Measurements from ENCODE around the gene PAK3. TPM values are rescaled to one million over a fixed set of nuclear protein-coding genes. Genes with fewer than 3 reads are reported as not detected.

The PAK3 gene
- total RNA-seq, 1 donor from 2014 or later, result 12.3 TPM

DNA sequence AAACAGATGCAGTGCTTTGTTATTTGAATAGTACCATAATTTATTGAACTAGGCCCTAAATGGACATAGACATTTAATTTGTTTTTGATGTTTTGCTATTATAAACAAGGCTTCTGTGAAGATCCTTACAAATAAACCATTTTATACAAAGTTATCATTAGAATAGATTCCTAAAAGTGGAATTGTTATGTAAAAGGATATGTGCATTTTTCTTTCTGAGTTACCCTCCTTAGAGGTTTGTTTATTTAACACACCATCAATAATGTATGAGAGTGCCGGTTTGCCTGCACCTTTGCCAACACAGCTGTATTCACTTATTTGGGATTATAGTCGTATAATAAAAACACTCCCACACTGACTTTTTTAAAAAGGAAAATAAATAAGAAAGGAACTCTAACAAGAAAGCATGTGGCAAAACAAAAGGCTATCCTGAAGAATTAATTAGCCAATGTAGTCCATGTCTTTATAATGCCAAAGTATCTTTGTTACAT, 84.8 kb downstream of the PAK3 start:
- no peak for DNase-seq (ENCODE audit: low read depth, low spot score)
- Mint-ChIP-seq H3K4me1 (peaks cover 14% of the 10 kb centered on the region), H3K27ac (ENCODE audit: unreplicated experiment) (no peak overlapping the region), H3K36me3 (ENCODE audit: low read depth) (peaks cover 4% of the 10 kb centered on the region), H3K27me3 (ENCODE audit: low read depth) (no peaks in the 10 kb centered on the region), H3K9me3 (peaks cover 3% of the 10 kb centered on the region), H3K4me3 (no peak overlapping the region)
- TF ChIP-seq, protein P1, sequence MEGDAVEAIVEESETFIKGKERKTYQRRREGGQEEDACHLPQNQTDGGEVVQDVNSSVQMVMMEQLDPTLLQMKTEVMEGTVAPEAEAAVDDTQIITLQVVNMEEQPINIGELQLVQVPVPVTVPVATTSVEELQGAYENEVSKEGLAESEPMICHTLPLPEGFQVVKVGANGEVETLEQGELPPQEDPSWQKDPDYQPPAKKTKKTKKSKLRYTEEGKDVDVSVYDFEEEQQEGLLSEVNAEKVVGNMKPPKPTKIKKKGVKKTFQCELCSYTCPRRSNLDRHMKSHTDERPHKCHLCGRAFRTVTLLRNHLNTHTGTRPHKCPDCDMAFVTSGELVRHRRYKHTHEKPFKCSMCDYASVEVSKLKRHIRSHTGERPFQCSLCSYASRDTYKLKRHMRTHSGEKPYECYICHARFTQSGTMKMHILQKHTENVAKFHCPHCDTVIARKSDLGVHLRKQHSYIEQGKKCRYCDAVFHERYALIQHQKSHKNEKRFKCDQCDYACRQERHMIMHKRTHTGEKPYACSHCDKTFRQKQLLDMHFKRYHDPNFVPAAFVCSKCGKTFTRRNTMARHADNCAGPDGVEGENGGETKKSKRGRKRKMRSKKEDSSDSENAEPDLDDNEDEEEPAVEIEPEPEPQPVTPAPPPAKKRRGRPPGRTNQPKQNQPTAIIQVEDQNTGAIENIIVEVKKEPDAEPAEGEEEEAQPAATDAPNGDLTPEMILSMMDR (conservative IDR thresholded peaks at IDR 0.05), result no peak

DNA sequence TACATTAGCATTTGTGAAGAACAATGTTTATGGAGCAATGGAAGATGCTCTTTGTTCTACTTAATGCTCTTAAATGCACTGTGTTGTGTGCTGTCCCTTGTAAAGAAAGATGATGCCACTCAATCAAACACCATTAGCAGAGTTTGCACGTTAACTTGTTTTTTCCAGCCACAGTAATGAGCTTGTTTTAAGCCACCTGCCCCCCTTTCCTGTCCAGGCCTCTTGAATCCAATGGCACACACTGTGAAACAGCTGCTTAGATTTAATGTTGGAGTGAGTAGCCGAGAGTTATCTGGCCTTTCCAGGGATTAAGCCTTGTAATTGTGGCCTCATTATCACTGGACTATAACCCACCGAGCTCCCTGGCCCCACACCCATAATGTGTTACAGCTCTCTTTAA, 86.0 kb downstream of the PAK3 start:
- no peak overlapping the region for H3K4me3 Mint-ChIP-seq
- no peak for DNase-seq (ENCODE audit: low read depth, low spot score)
- H3K27ac Mint-ChIP-seq (ENCODE audit: unreplicated experiment), result no peak overlapping the region

DNA sequence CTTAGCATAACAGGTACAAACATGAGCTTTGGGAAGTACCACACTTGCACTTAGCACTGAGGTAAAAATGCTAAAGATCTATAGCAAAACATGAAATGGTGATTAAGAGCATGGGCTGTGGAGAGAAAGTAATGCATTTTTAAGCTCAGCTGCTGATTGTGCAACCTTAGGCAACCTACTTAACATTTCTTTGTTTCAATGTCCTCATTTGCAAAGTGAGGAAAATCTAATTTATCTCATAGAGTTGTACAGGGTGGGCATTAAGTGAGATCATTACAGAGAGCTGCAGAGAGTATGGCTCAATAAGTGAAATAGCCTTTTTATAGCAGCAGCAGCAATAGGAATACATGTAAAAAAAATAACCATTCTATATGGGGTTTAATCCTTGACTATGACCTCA, 87.0 kb downstream of the PAK3 start:
- Mint-ChIP-seq H3K9me3 (peaks cover 3% of the 10 kb centered on the region), H3K27ac (ENCODE audit: unreplicated experiment) (no peak overlapping the region), H3K36me3 (ENCODE audit: low read depth) (peaks cover 4% of the 10 kb centered on the region), H3K4me3 (no peak overlapping the region), H3K27me3 (ENCODE audit: low read depth) (no peaks in the 10 kb centered on the region), H3K4me1 (peaks cover 14% of the 10 kb centered on the region)
- DNase-seq (ENCODE audit: low read depth, low spot score), result no peak
- TF ChIP-seq, protein P1 (conservative IDR thresholded peaks at IDR 0.05), result no peak

More for the DNA sequence above, 86.0 kb downstream of the PAK3 start:
- H3K27me3 Mint-ChIP-seq (ENCODE audit: low read depth), result no peaks in the 10 kb centered on the region
- peaks cover 4% of the 10 kb centered on the region for H3K36me3 Mint-ChIP-seq (ENCODE audit: low read depth)
- TF ChIP-seq, protein P1 (conservative IDR thresholded peaks at IDR 0.05), result no peak
- peaks cover 14% of the 10 kb centered on the region for H3K4me1 Mint-ChIP-seq
- peaks cover 3% of the 10 kb centered on the region for H3K9me3 Mint-ChIP-seq

DNA sequence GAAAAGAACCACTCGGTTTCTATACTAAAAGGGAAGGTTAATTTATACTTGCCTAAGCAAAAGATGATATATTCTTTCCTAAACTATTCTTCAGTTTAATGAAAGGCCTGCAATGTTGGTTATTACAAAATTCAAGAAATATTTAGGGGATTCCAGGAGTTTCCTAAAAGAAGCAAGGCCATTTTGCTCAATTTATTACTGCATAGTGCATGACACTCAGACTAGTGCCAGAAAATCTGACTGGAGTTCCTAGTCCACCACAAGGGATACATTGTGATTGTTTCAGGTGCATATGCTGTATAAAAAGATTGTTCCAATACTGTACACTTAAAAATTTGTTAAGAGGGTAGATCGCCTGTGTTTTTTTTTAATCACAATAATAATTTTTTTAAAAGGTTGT, 95.6 kb downstream of the PAK3 start:
- Mint-ChIP-seq H3K27me3 (ENCODE audit: low read depth) (no peaks in the 10 kb centered on the region), H3K36me3 (ENCODE audit: low read depth) (no peaks in the 10 kb centered on the region), H3K4me3 (no peak overlapping the region), H3K9me3 (no peaks in the 10 kb centered on the region), H3K4me1 (no peaks in the 10 kb centered on the region), H3K27ac (ENCODE audit: unreplicated experiment) (no peak overlapping the region)
- no peak for DNase-seq (ENCODE audit: low read depth, low spot score)
- TF ChIP-seq, protein P1 (conservative IDR thresholded peaks at IDR 0.05), result no peak

DNA sequence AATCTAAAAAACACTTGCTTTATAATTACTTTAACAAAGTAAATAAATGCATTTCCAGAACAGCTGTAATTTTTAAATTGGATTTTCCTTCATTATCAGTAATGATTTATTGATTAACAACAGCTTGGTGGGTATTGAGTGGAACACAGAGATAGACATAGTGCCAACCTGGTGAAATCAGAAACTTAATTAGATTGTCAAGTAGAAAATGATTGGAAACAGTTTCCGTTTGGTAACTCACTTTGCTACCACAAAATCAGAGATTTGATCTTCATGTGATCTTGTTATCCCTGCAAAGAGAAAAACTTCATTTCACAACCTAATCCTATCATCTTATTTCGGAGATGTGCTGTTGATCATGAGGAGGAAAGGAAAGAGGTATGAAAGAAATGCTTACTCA, 103.5 kb downstream of the PAK3 start:
- Mint-ChIP-seq H3K9me3 (no peaks in the 10 kb centered on the region), H3K4me3 (no peak overlapping the region), H3K36me3 (ENCODE audit: low read depth) (peaks cover 6% of the 10 kb centered on the region), H3K27me3 (ENCODE audit: low read depth) (no peaks in the 10 kb centered on the region), H3K4me1 (no peaks in the 10 kb centered on the region), H3K27ac (ENCODE audit: unreplicated experiment) (no peak overlapping the region)
- TF ChIP-seq, protein P1 (conservative IDR thresholded peaks at IDR 0.05), result no peak
- DNase-seq (ENCODE audit: low read depth, low spot score), result no peak

DNA sequence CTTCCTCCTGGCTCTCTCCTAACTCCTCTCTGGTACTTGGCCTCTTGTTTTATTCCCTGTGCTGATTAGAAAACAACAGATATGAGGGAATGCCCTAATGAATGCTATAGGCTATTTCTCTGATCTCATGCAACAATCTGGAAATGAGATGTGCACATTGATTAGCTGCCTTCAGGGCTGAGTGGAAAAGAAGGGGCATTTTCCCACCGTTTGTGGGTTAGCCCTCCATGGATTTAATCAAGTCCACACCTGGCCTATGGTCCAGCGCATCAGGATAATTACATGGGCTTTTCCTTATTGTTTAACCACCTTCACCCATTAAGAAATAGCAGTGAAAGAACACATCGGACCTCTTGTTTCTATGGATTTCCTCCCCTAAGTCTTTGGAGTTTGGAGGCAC, 104.3 kb downstream of the PAK3 start:
- TF ChIP-seq, protein P1 (conservative IDR thresholded peaks at IDR 0.05), result no peak
- Mint-ChIP-seq H3K4me3 (no peak overlapping the region), H3K27ac (ENCODE audit: unreplicated experiment) (no peak overlapping the region), H3K4me1 (no peaks in the 10 kb centered on the region), H3K36me3 (ENCODE audit: low read depth) (peaks cover 6% of the 10 kb centered on the region), H3K9me3 (no peaks in the 10 kb centered on the region), H3K27me3 (ENCODE audit: low read depth) (no peaks in the 10 kb centered on the region)
- no peak for DNase-seq (ENCODE audit: low read depth, low spot score)

All from neural crest cell (in vitro differentiated cells).